Glomerular visceral epithelial cell (primary cell): ENCODE measurements around the gene SEC23A.
A peak's percentile ranks its signal among the peaks of the same experiment; 100 is the strongest.
"Not testable (repeated sequence)": the region's sequence is repeated elsewhere in the genome, so short reads cannot be mapped to it uniquely, and the experiment has no call there.

Experiments
- DNase-seq: peaks from one replicate; pipeline ENCODE4 v3.0.0-alpha.2; 2016; ENCODE audit errors: extremely low spot score

SEC23A gene

DNA sequence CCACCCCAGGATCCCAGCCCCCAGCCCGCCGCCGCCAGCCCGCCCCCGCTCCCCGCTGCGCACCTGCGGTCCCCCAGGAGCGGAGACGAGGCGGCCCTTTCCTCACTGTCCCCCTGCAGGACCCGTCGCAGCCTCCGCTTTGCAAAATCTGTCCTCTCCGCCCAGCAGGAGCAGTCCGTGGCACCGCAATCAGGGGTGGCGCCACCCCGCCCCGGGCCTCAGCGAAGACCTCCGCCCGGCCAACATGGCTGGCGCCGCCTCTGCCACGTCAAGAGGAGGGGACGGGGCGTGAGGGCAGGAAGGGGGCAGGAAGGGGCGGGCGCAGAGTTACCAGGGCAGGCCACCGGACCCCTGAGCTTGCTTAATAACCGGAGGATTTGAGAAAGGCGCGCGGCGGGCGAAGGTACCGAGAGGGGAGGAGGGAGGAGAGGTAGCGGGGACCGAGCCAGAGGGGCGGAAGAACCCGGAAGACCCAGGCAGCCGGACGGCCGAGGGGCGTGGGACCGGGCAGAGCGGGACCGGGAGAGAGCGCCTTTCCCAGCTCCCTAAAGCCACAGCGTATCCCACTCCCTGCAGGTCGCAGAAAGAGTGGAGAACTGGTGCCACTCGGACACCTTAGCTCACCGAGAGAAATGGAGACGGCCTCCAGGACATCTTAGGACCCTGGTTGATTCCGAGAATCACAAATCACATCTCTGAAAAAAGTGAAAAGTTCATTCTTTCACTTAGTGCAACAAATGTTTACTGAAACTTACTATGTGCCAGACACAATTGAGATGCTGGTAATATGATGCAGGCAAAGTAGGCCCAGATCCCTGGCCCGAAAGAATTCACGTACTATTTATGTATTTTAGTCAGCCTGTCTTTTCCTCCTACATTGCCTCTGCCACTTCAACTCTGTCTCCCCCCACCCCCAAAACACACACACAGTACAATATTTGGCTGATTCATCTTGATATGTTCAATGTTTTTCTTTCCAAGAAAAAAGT lies at the start of gene SEC23A:
TSS of gene SEC23A (minus strand) at position 267 of the 989 bp plus-strand sequence. CDS start 7,117 bp downstream, outside the sequence.
- DNase-seq, result peak; percentile 93

DNA sequence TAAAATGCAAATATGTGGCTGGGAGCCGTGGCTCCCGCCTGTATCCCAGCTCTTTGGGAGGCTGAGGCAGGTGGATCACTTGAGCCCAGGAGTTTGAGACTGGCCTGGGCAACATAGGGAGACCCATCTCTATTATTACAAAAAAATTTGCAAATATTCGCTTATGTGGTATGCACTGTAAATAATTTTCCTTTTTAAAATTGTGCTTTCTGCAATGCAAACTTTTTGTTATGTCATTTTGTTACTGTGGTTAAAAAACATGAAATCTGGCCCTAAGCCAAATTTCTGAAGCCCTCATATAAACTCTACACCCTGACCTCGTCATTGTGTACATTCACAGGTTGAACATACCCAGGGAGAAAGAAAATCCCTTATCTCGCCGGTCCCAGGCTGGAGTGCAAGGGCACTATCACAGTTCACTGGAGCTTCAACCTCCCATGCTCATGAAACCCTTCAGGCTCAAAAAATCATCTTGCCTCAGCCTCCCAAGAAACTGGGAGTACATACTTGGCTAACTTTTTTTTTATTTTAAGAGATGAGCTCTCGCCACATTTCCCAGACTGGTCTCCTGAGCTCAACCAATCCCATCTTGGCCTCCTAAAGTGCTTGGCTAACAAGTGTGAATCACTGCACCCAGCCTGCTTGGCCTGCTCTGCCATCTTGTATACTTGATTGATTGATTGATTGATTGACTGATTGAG lies 42.4 kb upstream of the SEC23A start:
- DNase-seq, result peak; percentile 3

- DNase-seq, result not testable (repeated sequence)
These were observed 40.2 kb upstream of the SEC23A start for GRCh38 chr14:39143226-39143625.

DNA sequence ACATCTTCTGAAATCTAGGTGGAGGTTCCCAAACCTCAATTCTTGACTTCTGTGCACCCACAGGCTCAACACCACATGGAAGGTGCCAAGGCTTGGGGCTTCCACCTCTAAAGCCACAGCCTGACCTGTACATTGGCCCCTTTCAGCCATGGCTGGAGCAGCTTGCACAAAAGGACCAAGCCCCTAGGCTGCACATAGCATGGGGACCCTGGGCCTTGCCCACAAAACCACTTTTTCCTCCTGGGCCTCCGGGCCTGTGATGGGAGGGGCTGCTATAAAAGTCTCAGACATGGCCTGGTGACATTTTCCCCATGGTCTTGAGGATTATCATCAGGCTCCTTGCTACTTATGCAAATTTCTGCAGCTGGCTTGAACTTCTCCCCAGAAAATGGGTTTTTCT lies 38.6 kb upstream of the SEC23A start:
- not testable (repeated sequence) for DNase-seq

DNA sequence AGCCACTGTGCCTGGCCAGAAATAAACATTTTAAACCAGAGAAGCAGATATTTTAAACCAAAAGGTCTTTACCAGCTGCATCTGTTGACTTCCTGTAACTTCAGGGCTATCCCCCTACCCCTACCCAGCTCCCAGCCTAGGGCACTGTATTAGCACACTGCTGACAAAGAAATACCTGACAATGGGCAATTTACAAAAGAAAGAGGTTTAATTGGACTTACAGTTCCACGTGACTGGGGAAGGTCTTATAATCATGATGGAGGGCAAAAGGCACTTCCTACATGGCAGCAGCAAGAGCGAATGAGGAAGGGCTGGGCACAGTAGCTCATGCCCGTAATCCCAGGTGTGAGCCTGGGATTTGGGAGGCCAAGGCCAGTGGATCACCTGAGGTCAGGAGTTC lies 37.1 kb upstream of the SEC23A start:
- no peak for DNase-seq

- no peak for DNase-seq
These were observed 35.4 kb upstream of the SEC23A start for GRCh38 chr14:39138440-39138839.

DNA sequence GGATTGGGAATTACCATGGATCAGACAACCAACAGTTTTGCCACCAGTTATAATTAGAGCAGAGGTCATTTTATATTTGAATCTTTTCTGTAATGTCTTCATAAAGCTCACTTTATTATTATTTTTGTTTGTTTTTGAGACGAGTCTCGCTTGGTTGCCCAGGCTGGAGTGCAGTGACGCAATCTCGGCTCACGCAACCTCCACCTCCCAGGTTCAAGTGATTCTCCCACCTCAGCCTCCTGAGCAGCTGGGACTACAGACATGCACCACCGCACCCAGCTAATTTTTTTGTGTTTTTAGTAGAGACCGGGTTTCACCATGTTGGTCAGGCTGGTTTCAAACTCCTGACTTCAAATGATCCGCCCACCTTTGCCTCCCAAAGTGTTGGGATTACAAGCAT lies 34.8 kb upstream of the SEC23A start:
- not testable (repeated sequence) for DNase-seq

DNA sequence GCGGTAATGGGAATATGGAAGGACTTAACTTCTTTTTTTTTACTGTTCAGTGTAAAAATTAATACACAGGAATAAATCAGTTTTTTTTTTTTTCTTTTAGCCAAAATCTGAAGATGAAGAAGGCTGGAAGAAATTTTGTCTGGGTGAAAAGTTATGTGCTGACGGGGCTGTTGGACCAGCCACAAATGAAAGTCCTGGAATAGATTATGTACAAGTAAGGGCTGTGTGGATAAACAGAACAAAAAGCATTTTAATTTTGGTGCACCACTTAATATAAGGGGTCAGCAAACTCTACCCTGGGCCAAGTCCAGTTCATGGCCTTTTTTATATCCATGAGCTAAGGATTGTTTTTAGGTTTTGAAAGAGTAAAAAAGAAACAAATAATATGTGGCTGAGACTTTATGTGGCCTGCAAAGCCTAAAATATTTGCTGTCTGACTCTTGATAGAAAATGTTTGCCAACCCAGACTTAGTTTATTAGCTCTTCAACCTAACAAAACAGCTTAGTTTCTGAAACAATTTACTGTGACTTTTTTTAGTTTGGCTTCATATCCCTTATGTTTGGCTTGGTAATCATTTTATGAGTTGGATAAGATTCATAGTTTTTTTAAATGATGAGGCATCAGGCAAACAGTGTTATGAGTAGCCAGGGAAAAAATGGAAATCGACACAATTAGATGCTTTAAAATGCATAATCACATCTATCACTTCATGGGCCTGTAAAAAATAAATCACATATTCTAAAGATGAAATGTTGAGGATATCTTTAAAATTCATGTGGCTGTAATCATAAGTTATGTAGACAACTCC lies 19.5 kb upstream of the SEC23A start:
- no peak for DNase-seq

DNA sequence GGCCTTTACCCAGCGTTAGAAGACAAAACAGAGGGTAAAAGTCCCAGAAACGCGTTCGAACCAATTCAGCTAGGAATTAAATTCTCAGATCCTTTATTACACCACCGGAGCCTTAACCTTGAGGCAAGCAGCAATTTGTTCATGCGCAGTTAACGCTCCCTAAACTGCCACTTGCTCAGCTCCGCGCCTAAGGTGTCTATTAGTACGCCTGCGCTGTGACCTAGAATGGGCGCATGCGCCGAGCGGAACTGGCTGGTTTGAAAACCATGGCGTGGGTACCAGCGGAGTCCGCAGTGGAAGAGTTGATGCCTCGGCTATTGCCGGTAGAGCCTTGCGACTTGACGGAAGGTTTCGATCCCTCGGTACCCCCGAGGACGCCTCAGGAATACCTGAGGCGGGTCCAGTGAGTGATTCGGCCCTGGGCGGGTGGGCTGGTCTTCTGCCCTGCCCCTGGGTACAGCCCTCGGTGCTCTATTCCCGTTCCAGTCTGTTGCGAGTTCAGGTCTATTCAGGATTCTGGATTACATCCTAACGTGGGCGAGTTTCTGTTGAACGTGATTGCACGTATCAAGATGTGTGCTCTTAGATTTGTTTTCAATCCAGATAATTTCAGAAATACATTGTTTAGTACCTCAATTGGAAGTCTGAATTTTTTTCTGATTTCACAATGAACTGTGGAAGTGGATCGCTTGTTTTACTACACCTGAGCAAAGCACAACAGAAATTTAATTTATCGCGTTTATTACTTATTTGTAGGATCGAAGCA lies 11.2 kb upstream of the SEC23A start, which contains the start of gene GEMIN2:
TSS of gene GEMIN2 (plus strand) at position 251 of the 766 bp plus-strand sequence. CDS start at position 267, 16 bp downstream.
- DNase-seq, result peak; percentile 95

- DNase-seq, result no peak
These were observed 10.6 kb upstream of the SEC23A start for GRCh38 chr14:39113685-39114072.

- no peak for DNase-seq
These were observed 7.1 kb upstream of the SEC23A start for GRCh38 chr14:39109893-39110715.

GRCh38 chr14:39108791-39109190 lies 5.8 kb upstream of the SEC23A start:
- DNase-seq, result no peak

DNA sequence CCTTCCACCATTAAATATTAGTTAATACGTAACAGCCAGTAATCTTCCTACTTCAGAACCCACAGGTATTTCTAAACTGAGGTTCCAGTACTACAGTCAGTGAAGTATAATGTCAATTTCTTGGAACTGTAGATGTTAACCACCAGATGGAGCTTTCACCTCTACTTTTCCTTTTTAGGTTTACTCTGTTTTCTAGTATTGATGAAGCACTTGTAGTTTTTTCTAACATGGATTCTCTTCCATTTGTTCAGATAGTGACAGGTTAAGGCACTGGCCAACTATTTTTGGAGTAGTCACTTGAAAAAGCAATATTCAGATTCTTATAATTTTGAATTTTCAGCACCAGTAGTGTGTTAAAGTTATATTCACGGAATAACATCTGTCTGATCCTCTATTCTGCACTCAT lies 4.6 kb upstream of the SEC23A start:
- DNase-seq, result peak; percentile 49

GRCh38 chr14:39104078-39104801 lies 1.2 kb upstream of the SEC23A start:
- not testable (repeated sequence) for DNase-seq

DNA sequence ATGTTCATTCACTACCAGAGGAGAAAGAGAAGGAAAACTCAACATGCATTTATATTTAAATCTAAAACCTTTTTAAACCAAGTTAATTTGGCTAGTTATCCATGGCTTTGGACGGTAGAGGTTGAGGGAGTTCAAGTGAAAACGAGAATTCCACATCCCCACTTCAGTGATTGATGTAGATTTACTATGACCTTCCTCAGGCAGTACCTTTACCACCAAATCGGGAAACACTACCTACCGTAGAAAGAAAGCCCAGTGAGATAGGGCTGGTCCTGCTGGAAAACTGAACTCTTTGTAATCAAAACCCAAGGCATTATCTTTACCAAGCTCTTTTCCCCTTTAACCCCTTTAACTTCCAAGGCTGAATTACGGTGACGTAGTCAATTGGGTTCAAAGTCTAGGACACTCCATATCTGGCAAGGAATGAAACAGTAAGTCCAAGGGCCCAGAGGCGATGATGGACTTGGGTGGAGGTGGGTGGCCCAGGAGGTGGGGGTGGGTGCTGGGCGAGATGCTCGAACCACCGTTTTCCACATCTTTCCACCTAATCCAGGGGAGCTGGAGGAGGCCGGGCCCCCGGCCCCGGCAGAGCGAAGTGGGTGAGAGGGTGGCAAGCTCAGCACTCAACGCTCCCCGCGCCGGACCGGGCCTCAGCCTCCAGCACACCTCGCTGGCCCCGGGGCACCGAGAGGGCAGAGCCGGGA lies 618 bp downstream of the SEC23A start:
- DNase-seq, result peak; percentile 37

- no peak for DNase-seq
These were observed 3.3 kb downstream of the SEC23A start for GRCh38 chr14:39099748-39100147.

DNA sequence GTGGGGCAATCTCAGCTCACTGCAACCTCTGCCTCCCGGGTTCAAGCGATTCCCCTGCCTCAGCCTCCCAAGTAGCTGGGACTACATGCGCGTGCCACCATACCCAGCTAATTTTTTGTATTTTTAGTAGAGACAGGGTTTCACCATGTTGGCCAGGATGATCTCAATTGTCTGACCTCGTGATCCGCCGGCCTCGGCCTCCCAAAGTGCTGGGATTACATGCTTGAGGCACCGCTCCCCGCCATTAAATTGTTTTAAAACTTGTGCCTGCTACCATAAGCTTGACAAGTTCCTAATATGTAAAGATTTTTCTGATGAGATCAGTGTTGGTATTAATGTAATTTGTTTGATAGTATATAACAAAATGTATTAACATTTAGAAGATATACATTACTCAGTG lies 3.8 kb downstream of the SEC23A start:
- DNase-seq, result not testable (repeated sequence)

GRCh38 chr14:39097159-39097558 lies 5.9 kb downstream of the SEC23A start:
- peak; percentile 37 for DNase-seq

GRCh38 chr14:39094515-39094914 lies 8.5 kb downstream of the SEC23A start:
- DNase-seq, result no peak
